Left lung (tissue), 10 donors: Measurements from ENCODE around the gene TRIP13. TPM values are rescaled to one million over a fixed set of nuclear protein-coding genes. Genes with fewer than 3 reads are reported as not detected.
A peak's percentile ranks its signal among the peaks of the same experiment; 100 is the strongest.
"Not testable (repeated sequence)": the region's sequence is repeated elsewhere in the genome, so short reads cannot be mapped to it uniquely, and the experiment has no call there.

Source experiments
- ATAC-seq: fragments of 200-7000 bp; cut with Tn5 transposase; one replicate; pipeline ENCODE4 v1.9.1; 2020; ENCODE audit warnings: moderate library complexity
- DNase-seq, 4 donors: peaks; one replicate each; pipeline ENCODE4 v3.0.0-alpha.2; 2013 to 2020
- H3K27ac ChIP-seq, 2 donors: fragments of 200-600 bp; sonication (generic) in 1 of 2; one replicate each; pipeline versions ENCODE4 v1.5.0 to v1.8.0; 2020 to 2021
- H3K27me3 ChIP-seq, 2 donors: fragments of 200-600 bp; sonication (generic) in 1 of 2; one replicate each; pipeline versions ENCODE4 v1.5.0 to v1.8.0; 2020 to 2021
- H3K36me3 ChIP-seq, 2 donors: fragments of 200-600 bp; sonication (generic) in 1 of 2; one replicate each; pipeline versions ENCODE4 v1.5.0 to v1.8.0; 2020 to 2021
- H3K4me1 ChIP-seq, 2 donors: fragments of 200-600 bp; one replicate each; pipeline ENCODE4 v1.8.0; 2021
- H3K4me3 ChIP-seq, 2 donors: fragments of 200-600 bp; sonication (generic) in 1 of 2; one replicate each; pipeline versions ENCODE4 v1.5.0 to v1.8.0; 2020 to 2021; ENCODE audit warnings: mild to moderate bottlenecking in 1 of 2
- H3K9me3 ChIP-seq, 2 donors: fragments of 200-600 bp; sonication (generic) in 1 of 2; one replicate each; pipeline versions ENCODE4 v1.5.0 to v1.8.0; 2020 to 2021
- intact Hi-C, 2 donors: fragments of 100-400 bp; cut with DNase I; formaldehyde crosslinking; loops; one replicate each; pipeline versions ENCODE4 v1.11.2 to v1.14.2; 2022
- polyA plus RNA-seq, 6 donors: library from polyadenylated mRNA; unstranded; fragments of 120-200 nt; gene quantifications; one replicate each; pipeline ENCODE4 v1.2.1, GENCODE V29; 2013; ENCODE audit not compliant: insufficient read length in 6 of 6
- total RNA-seq, 2 donors: library from RNA; stranded (reverse); fragmentation: NEBNext Ultra II Directional; extraction: Animal tissue kit (Norgen Biotek cat#: 25700); gene quantifications; one replicate each; pipeline ENCODE4 v1.2.1, GENCODE V29; 2021
- TF ChIP-seq, protein P1 (sequence below), 2 donors: fragments of 200-600 bp; sonication (generic) in 1 of 2; IDR thresholded peaks; one replicate each; pipeline versions ENCODE4 v1.5.0 to v1.8.0; 2021; ENCODE audit warnings: antibody characterized with exemption in 2 of 2
- donor health status: DM: no; HTN: yes; CAD: no.
- donor health status: DM: no; HTN: no; CAD: no.

TRIP13 gene
- total and polyA plus RNA-seq, 8 donors: 4.3 to 17.4 (median 12.2) TPM

- no peak for ATAC-seq
- intact Hi-C loops: loop anchor here in 1 of 2 donors (5.0 kb wide), 1 partner anchor 209 kb away; no protein-coding TSS in a partner anchor
- TF ChIP-seq, protein P1, sequence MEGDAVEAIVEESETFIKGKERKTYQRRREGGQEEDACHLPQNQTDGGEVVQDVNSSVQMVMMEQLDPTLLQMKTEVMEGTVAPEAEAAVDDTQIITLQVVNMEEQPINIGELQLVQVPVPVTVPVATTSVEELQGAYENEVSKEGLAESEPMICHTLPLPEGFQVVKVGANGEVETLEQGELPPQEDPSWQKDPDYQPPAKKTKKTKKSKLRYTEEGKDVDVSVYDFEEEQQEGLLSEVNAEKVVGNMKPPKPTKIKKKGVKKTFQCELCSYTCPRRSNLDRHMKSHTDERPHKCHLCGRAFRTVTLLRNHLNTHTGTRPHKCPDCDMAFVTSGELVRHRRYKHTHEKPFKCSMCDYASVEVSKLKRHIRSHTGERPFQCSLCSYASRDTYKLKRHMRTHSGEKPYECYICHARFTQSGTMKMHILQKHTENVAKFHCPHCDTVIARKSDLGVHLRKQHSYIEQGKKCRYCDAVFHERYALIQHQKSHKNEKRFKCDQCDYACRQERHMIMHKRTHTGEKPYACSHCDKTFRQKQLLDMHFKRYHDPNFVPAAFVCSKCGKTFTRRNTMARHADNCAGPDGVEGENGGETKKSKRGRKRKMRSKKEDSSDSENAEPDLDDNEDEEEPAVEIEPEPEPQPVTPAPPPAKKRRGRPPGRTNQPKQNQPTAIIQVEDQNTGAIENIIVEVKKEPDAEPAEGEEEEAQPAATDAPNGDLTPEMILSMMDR (IDR thresholded peaks at IDR 0.05): no peak
- no peak for DNase-seq
- Histone ChIP-seq H3K4me3 (no peak overlapping the region), H3K36me3 (no peaks in the 10 kb centered on the region), H3K27ac (peak overlapping the region; percentile 6 to 44), H3K4me1 (no peaks in the 10 kb centered on the region), H3K27me3 (no peaks in the 10 kb centered on the region), H3K9me3 (no peaks in the 10 kb centered on the region)
These were observed 40.7 kb downstream of the TRIP13 start for GRCh38 chr5:933251-933861.

DNA sequence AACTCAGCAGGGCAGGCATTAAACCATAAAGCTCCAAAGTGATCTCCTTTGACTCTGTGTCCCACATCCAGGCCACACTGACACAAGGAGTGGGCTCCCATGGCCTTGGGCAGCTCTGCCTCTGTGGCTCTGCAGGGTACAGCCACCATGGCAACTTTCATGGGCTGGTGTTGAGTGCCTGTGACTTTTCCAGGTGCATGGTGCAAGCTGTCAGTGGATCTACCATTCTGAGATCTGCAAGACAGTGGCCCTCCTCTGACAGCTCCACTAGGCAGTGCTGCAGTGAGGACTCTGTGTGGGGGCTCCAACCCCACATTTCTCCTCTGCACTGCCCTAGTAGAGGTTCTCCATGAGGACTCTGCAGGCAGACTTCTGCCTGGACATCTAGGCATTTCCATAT, 41.3 kb downstream of the TRIP13 start:
- not testable (repeated sequence) for H3K27me3 ChIP-seq, H3K9me3 ChIP-seq, H3K4me1 ChIP-seq, ATAC-seq, H3K4me3 ChIP-seq, DNase-seq, H3K36me3 ChIP-seq
- intact Hi-C loops: loop anchor here in 1 of 2 donors (5.0 kb wide), 1 partner anchor 208 kb away; no protein-coding TSS in a partner anchor
- peak overlapping the region; percentile 6 to 44 for H3K27ac ChIP-seq

- H3K9me3 ChIP-seq, ATAC-seq, DNase-seq, H3K4me1 ChIP-seq, H3K4me3 ChIP-seq, H3K27ac ChIP-seq, H3K27me3 ChIP-seq, H3K36me3 ChIP-seq: not testable (repeated sequence)
- intact Hi-C loops: loop anchor here in 1 of 2 donors (5.0 kb wide), 1 partner anchor 208 kb away; no protein-coding TSS in a partner anchor
These were observed 41.8 kb downstream of the TRIP13 start for GRCh38 chr5:934381-934967.

DNA sequence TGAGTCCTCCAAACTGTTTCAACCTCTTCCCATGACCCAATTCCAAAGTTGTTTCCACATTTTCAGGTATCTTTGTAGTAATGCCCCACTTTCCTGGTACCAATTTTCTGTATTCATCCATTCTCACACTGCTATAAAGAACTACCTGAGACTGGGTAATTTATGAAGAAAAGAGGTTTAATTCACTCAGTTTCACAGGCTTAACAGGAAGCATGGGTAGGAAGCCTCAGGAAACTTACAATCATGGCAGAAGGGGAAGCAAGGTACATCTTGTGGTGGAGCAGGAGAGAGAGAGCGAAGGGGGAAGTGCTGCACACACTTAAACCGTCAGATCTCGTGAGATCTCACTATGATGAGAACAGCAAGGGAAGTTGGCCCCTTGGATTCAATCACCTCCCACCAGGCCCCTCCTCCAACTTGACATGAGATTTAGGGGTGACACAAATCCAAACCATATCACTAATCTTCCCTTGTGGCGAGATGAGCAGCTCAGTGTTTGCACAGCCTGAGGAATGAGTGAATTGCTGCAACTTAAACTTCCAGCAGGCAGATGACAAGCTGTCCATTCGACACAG, 42.9 kb downstream of the TRIP13 start:
- intact Hi-C loops: no loop called here
- no peak overlapping the region for H3K4me3 ChIP-seq
- TF ChIP-seq, protein P1 (IDR thresholded peaks at IDR 0.05): no peak
- DNase-seq (no peak), ATAC-seq (no peak)
- no peak overlapping the region for H3K27ac ChIP-seq
- no peaks in the 10 kb centered on the region for H3K36me3 ChIP-seq
- H3K9me3 ChIP-seq: no peaks in the 10 kb centered on the region
- H3K4me1 ChIP-seq: no peaks in the 10 kb centered on the region
- H3K27me3 ChIP-seq: no peaks in the 10 kb centered on the region

DNA sequence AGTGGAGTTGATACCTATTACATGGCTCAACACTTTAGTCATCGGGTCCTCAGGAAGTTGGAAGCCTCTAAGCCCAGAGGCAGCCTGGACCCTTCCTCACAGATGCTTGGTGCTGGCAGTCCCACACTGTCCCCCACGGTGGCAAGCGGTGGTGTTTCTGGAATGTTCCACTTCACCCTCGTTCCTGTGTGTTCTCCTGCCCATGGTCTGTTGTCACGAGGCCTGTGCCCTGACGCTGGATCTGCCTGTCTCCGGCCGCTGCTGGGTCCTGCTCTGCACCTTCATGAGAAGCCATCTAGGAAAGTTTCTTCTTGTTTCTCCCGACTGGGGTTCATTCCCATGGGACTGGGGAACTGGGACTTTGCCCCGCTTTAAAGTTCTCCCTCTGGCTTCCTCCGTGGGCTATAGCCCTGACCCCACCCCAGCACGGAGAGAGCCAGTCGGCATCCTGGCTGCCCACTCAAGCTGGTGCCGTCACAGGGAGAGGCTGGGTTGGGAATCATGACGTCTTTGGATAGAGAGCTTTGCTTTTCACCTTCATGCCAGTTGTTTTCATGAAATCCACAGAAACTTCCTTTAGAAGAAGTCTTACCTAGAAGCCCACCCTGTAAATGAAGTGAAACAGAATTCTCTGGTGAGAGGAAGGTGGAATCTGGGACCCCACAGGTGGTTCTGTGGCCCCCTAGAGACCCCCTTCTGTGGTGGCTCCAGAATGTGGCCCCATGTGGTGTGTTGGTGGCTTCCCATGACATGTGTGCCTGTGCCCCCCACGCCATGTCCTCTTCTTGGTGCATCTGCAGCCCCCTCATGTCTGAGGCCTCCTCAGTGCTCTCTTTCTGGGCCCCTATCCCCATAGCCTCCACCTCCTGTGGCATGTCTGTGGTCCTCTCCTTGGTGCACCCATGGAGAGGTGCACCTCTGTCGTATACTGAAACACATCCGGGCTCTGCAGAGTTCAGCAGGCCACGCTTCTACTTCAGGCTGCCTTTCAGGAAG, 43.8 kb downstream of the TRIP13 start:
- Histone ChIP-seq H3K27ac (no peak overlapping the region), H3K4me3 (no peak overlapping the region), H3K4me1 (no peaks in the 10 kb centered on the region), H3K36me3 (no peaks in the 10 kb centered on the region), H3K9me3 (no peaks in the 10 kb centered on the region), H3K27me3 (no peaks in the 10 kb centered on the region)
- intact Hi-C loops: no loop called here
- TF ChIP-seq, protein P1 (IDR thresholded peaks at IDR 0.05): no peak
- DNase-seq (no peak), ATAC-seq (no peak)
